Activated T-helper 17 cell treated with anti-CD3 and anti-CD28 coated beads, Interleukin-2, amount 50 U/mL, for 72 hours (primary cell): Measurements from ENCODE around the gene OR52W1. TPM values are rescaled to one million over a fixed set of nuclear protein-coding genes. Genes with fewer than 3 reads are reported as not detected.
A peak's percentile ranks its signal among the peaks of the same experiment; 100 is the strongest.

Experiments used
- ATAC-seq: fragments of 150-1000 bp; cut with Tn5 transposase; replicated peaks from 2 replicates; pipeline ENCODE4 v1.10.0; 2021; ENCODE audit warnings: mild to moderate bottlenecking, moderate library complexity
- H3K27ac Mint-ChIP-seq: one replicate; pipeline ENCODE4 v1.8.0; 2022; ENCODE audit warnings: mixed read lengths
- H3K27me3 Mint-ChIP-seq: one replicate; pipeline ENCODE4 v1.8.0; 2022; ENCODE audit warnings: mixed read lengths
- H3K36me3 Mint-ChIP-seq: one replicate; pipeline ENCODE4 v1.8.0; 2022; ENCODE audit warnings: low read depth, mild to moderate bottlenecking, mixed read lengths
- H3K4me1 Mint-ChIP-seq: one replicate; pipeline ENCODE4 v1.8.0; 2022; ENCODE audit warnings: mixed read lengths
- H3K4me3 Mint-ChIP-seq: one replicate; pipeline ENCODE4 v1.8.0; 2022; ENCODE audit warnings: mild to moderate bottlenecking, mixed read lengths
- H3K9me3 Mint-ChIP-seq: one replicate; pipeline ENCODE4 v1.8.0; 2022; ENCODE audit warnings: mixed read lengths
- total RNA-seq, 2 donors: library from RNA; stranded (reverse); gene quantifications; one replicate each; pipeline ENCODE4 v1.2.3, GENCODE V29; 2022

Gene OR52W1
- total RNA-seq, result not detected

- Mint-ChIP-seq H3K27me3 (no peaks in the 10 kb centered on the region), H3K27ac (no peak within 1 kb of the TSS), H3K4me3 (no peak within 1 kb of the TSS), H3K9me3 (no peaks in the 10 kb centered on the region), H3K36me3 (no peaks in the 10 kb centered on the region), H3K4me1 (peaks cover 33% of the 10 kb centered on the region)
- no peak for ATAC-seq
Observed at GRCh38 chr11:6199174-6199810, at the start of gene OR52W1. Gene OR52W1 (plus strand): TSS chr11:6199224. CDS start chr11:6199224, 0 bp downstream.

GRCh38 chr11:6151117-6151516 is 47.9 kb upstream of the OR52W1 start:
- peaks cover 5% of the 10 kb centered on the region for H3K9me3 Mint-ChIP-seq
- H3K27me3 Mint-ChIP-seq, result peaks cover 4% of the 10 kb centered on the region
- H3K36me3 Mint-ChIP-seq, result no peaks in the 10 kb centered on the region
- no peak overlapping the region for H3K27ac Mint-ChIP-seq
- no peak overlapping the region for H3K4me3 Mint-ChIP-seq
- ATAC-seq, result no peak
- H3K4me1 Mint-ChIP-seq, result no peaks in the 10 kb centered on the region

- H3K36me3 Mint-ChIP-seq, result no peaks in the 10 kb centered on the region
- peaks cover 4% of the 10 kb centered on the region for H3K27me3 Mint-ChIP-seq
- no peak overlapping the region for H3K4me3 Mint-ChIP-seq
- H3K27ac Mint-ChIP-seq, result no peak overlapping the region
- H3K9me3 Mint-ChIP-seq, result peaks cover 5% of the 10 kb centered on the region
- no peaks in the 10 kb centered on the region for H3K4me1 Mint-ChIP-seq
- ATAC-seq, result no peak
Observed at GRCh38 chr11:6152126-6152525, 46.9 kb upstream of the OR52W1 start.

GRCh38 chr11:6156628-6157359 is 42.2 kb upstream of the OR52W1 start:
- Mint-ChIP-seq H3K27me3 (peaks cover 8% of the 10 kb centered on the region), H3K36me3 (no peaks in the 10 kb centered on the region)

GRCh38 chr11:6170226-6170625 is 28.8 kb upstream of the OR52W1 start, which contains the start of gene OR52B2:
Gene OR52B2 (minus strand): TSS chr11:6170326. CDS start chr11:6170326, 0 bp downstream.
- no peaks in the 10 kb centered on the region for H3K9me3 Mint-ChIP-seq
- no peak within 1 kb of the TSS for H3K4me3 Mint-ChIP-seq
- ATAC-seq, result no peak

More at GRCh38 chr11:6156628-6157359, 42.2 kb upstream of the OR52W1 start:
- ATAC-seq, result no peak
- no peaks in the 10 kb centered on the region for H3K9me3 Mint-ChIP-seq
- no peak overlapping the region for H3K27ac Mint-ChIP-seq
- H3K4me1 Mint-ChIP-seq, result no peaks in the 10 kb centered on the region
- H3K4me3 Mint-ChIP-seq, result no peak overlapping the region

GRCh38 chr11:6175440-6175839 is 23.6 kb upstream of the OR52W1 start:
- no peak overlapping the region for H3K27ac Mint-ChIP-seq

More at GRCh38 chr11:6170226-6170625, 28.8 kb upstream of the OR52W1 start, which contains the start of gene OR52B2:
- H3K4me1 Mint-ChIP-seq, result no peaks in the 10 kb centered on the region
- no peak within 1 kb of the TSS for H3K27ac Mint-ChIP-seq
- H3K27me3 Mint-ChIP-seq, result peaks cover 11% of the 10 kb centered on the region
- H3K36me3 Mint-ChIP-seq, result no peaks in the 10 kb centered on the region

GRCh38 chr11:6191742-6192141 is 7.3 kb upstream of the OR52W1 start:
- Mint-ChIP-seq H3K27me3 (no peaks in the 10 kb centered on the region), H3K9me3 (no peaks in the 10 kb centered on the region), H3K36me3 (no peaks in the 10 kb centered on the region), H3K4me1 (peaks cover 13% of the 10 kb centered on the region), H3K4me3 (no peak overlapping the region), H3K27ac (no peak overlapping the region)
- ATAC-seq, result no peak

More at GRCh38 chr11:6175440-6175839, 23.6 kb upstream of the OR52W1 start:
- no peaks in the 10 kb centered on the region for H3K9me3 Mint-ChIP-seq
- H3K4me1 Mint-ChIP-seq, result no peaks in the 10 kb centered on the region
- no peak overlapping the region for H3K4me3 Mint-ChIP-seq
- peaks cover 2% of the 10 kb centered on the region for H3K27me3 Mint-ChIP-seq
- H3K36me3 Mint-ChIP-seq, result no peaks in the 10 kb centered on the region
- ATAC-seq, result no peak

- Mint-ChIP-seq H3K36me3 (no peaks in the 10 kb centered on the region), H3K27ac (no peak overlapping the region), H3K9me3 (no peaks in the 10 kb centered on the region), H3K4me1 (peaks cover 13% of the 10 kb centered on the region), H3K4me3 (no peak overlapping the region), H3K27me3 (no peaks in the 10 kb centered on the region)
- ATAC-seq, result peak; percentile 62
Observed at GRCh38 chr11:6194065-6194581, 4.9 kb upstream of the OR52W1 start.

- no peaks in the 10 kb centered on the region for H3K36me3 Mint-ChIP-seq
- H3K4me3 Mint-ChIP-seq, result peak overlapping the region; percentile 5
- H3K4me1 Mint-ChIP-seq, result peaks cover 18% of the 10 kb centered on the region
- H3K9me3 Mint-ChIP-seq, result no peaks in the 10 kb centered on the region
- no peak overlapping the region for H3K27ac Mint-ChIP-seq
- ATAC-seq, result peak; percentile 81
- no peaks in the 10 kb centered on the region for H3K27me3 Mint-ChIP-seq
Observed at GRCh38 chr11:6196396-6196795, 2.6 kb upstream of the OR52W1 start.

GRCh38 chr11:6197466-6198200 is 1.4 kb upstream of the OR52W1 start:
- Mint-ChIP-seq H3K27ac (no peak overlapping the region), H3K4me1 (peaks cover 20% of the 10 kb centered on the region), H3K27me3 (no peaks in the 10 kb centered on the region), H3K4me3 (no peak overlapping the region), H3K36me3 (no peaks in the 10 kb centered on the region), H3K9me3 (no peaks in the 10 kb centered on the region)
- peak; percentile 8 for ATAC-seq

- H3K4me1 Mint-ChIP-seq, result peaks cover 39% of the 10 kb centered on the region
- no peaks in the 10 kb centered on the region for H3K9me3 Mint-ChIP-seq
- no peaks in the 10 kb centered on the region for H3K27me3 Mint-ChIP-seq
- H3K4me3 Mint-ChIP-seq, result no peak overlapping the region
- no peaks in the 10 kb centered on the region for H3K36me3 Mint-ChIP-seq
- ATAC-seq, result no peak
- H3K27ac Mint-ChIP-seq, result no peak overlapping the region
Observed at GRCh38 chr11:6200975-6201374, 2.0 kb downstream of the OR52W1 start.

GRCh38 chr11:6201481-6201880 is 2.5 kb downstream of the OR52W1 start:
- ATAC-seq, result peak; percentile 59

GRCh38 chr11:6202041-6202440 is 3.0 kb downstream of the OR52W1 start:
- H3K36me3 Mint-ChIP-seq, result peaks cover 9% of the 10 kb centered on the region
- H3K4me1 Mint-ChIP-seq, result peaks cover 32% of the 10 kb centered on the region
- H3K4me3 Mint-ChIP-seq, result no peak overlapping the region
- H3K9me3 Mint-ChIP-seq, result no peaks in the 10 kb centered on the region
- no peak for ATAC-seq
- no peaks in the 10 kb centered on the region for H3K27me3 Mint-ChIP-seq
- no peak overlapping the region for H3K27ac Mint-ChIP-seq

More at GRCh38 chr11:6201481-6201880, 2.5 kb downstream of the OR52W1 start:
- Mint-ChIP-seq H3K9me3 (no peaks in the 10 kb centered on the region), H3K27me3 (no peaks in the 10 kb centered on the region), H3K36me3 (peaks cover 3% of the 10 kb centered on the region), H3K4me1 (peaks cover 34% of the 10 kb centered on the region), H3K27ac (no peak overlapping the region), H3K4me3 (no peak overlapping the region)

- Mint-ChIP-seq H3K36me3 (peaks cover 9% of the 10 kb centered on the region), H3K4me1 (peaks cover 32% of the 10 kb centered on the region), H3K4me3 (peak overlapping the region; percentile 16), H3K9me3 (no peaks in the 10 kb centered on the region), H3K27me3 (no peaks in the 10 kb centered on the region), H3K27ac (peak overlapping the region; percentile 24)
- ATAC-seq, result peak; percentile 78
Observed at GRCh38 chr11:6203327-6203726, 4.3 kb downstream of the OR52W1 start.
